ENCODE data around the gene CACNA1G. TPM values are rescaled to one million over a fixed set of nuclear protein-coding genes. Genes with fewer than 3 reads are reported as not detected.

Gene CACNA1G
- total and polyA plus RNA-seq, 8 donors: 0.50 to 38.2 (median 19.5) TPM

- Histone ChIP-seq H3K36me3 (no peaks in the 10 kb centered on the region), H3K4me1 (no peaks in the 10 kb centered on the region), H3K9me3 (no peaks in the 10 kb centered on the region), H3K27me3 (peaks cover 0 to 42% of the 10 kb centered on the region in 2 donors), H3K27ac (no peak overlapping the region), H3K4me3 (no peak overlapping the region)
- intact Hi-C loops (cut with DNase I): no loop called here
- no peak for TF ChIP-seq CTCF (IDR thresholded peaks at IDR 0.05)
- DNase-seq: no peak
- ATAC-seq: no peak
Measured at GRCh38 chr17:50568659-50569058, 8.1 kb downstream of the CACNA1G start.

- H3K9me3 ChIP-seq: no peaks in the 10 kb centered on the region
- no peak overlapping the region for H3K27ac ChIP-seq
- H3K4me3 ChIP-seq: no peak overlapping the region
- no peaks in the 10 kb centered on the region for H3K36me3 ChIP-seq
- peaks cover 0 to 33% of the 10 kb centered on the region in 2 donors for H3K27me3 ChIP-seq
- DNase-seq: no peak
- intact Hi-C loops (cut with DNase I): no loop called here
- no peaks in the 10 kb centered on the region for H3K4me1 ChIP-seq
- no peak for TF ChIP-seq CTCF (IDR thresholded peaks at IDR 0.05)
- no peak for ATAC-seq
Measured at GRCh38 chr17:50569592-50569991, 9.1 kb downstream of the CACNA1G start.

GRCh38 chr17:50570032-50570431, 9.5 kb downstream of the CACNA1G start:
- TF ChIP-seq CTCF (IDR thresholded peaks at IDR 0.05): no peak
- intact Hi-C loops (cut with DNase I): no loop called here
- Histone ChIP-seq H3K36me3 (no peaks in the 10 kb centered on the region), H3K4me3 (no peak overlapping the region), H3K27ac (no peak overlapping the region), H3K4me1 (no peaks in the 10 kb centered on the region), H3K9me3 (no peaks in the 10 kb centered on the region), H3K27me3 (peaks cover 0 to 28% of the 10 kb centered on the region in 2 donors)
- ATAC-seq (no peak), DNase-seq (no peak)

- no peak overlapping the region for H3K27ac ChIP-seq
- intact Hi-C loops (cut with DNase I): no loop called here
- DNase-seq (no peak), ATAC-seq (no peak)
- H3K36me3 ChIP-seq: no peaks in the 10 kb centered on the region
- no peak for TF ChIP-seq CTCF (IDR thresholded peaks at IDR 0.05)
- no peak overlapping the region for H3K4me3 ChIP-seq
- H3K9me3 ChIP-seq: no peaks in the 10 kb centered on the region
- peaks cover 0 to 24% of the 10 kb centered on the region in 2 donors for H3K27me3 ChIP-seq
- H3K4me1 ChIP-seq: no peaks in the 10 kb centered on the region
Measured at GRCh38 chr17:50570528-50570927, 10.0 kb downstream of the CACNA1G start.

GRCh38 chr17:50571681-50572080, 11.2 kb downstream of the CACNA1G start:
- ATAC-seq (no peak), DNase-seq (no peak)
- Histone ChIP-seq H3K36me3 (no peaks in the 10 kb centered on the region), H3K4me1 (no peaks in the 10 kb centered on the region), H3K9me3 (no peaks in the 10 kb centered on the region), H3K27me3 (peaks cover 0 to 14% of the 10 kb centered on the region in 2 donors), H3K27ac (no peak overlapping the region), H3K4me3 (no peak overlapping the region)
- TF ChIP-seq CTCF (IDR thresholded peaks at IDR 0.05): no peak
- intact Hi-C loops (cut with DNase I): no loop called here

Measured in left lung (tissue), 10 donors.